ENCODE data around the gene RTL1.

DNA sequence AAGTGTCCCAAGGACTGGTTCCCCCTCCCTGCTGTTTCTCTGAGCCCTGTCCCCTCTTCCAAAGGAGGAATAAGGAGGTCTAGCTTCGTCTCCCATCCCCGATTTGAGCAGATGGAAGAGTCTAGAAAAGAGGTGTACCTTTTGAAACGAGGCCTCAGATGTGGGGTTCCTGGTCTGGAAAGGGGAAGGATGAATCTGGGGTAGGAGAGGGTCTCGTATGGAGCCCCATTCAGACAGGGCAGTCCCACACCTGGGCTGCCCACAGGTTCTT, 64.3 kb downstream of the RTL1 start:
- TF ChIP-seq, protein P1, sequence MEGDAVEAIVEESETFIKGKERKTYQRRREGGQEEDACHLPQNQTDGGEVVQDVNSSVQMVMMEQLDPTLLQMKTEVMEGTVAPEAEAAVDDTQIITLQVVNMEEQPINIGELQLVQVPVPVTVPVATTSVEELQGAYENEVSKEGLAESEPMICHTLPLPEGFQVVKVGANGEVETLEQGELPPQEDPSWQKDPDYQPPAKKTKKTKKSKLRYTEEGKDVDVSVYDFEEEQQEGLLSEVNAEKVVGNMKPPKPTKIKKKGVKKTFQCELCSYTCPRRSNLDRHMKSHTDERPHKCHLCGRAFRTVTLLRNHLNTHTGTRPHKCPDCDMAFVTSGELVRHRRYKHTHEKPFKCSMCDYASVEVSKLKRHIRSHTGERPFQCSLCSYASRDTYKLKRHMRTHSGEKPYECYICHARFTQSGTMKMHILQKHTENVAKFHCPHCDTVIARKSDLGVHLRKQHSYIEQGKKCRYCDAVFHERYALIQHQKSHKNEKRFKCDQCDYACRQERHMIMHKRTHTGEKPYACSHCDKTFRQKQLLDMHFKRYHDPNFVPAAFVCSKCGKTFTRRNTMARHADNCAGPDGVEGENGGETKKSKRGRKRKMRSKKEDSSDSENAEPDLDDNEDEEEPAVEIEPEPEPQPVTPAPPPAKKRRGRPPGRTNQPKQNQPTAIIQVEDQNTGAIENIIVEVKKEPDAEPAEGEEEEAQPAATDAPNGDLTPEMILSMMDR (conservative IDR thresholded peaks at IDR 0.05), result no peak
- TF ChIP-seq ZFX (IDR thresholded peaks at IDR 0.05), result no peak

All from C4-2B (cell line).